PC-3 (cell line): ENCODE results near the gene RSRC1.

Experiments
- CTCF ChIP-seq: fragments of 300-600 bp; sonication (generic); conservative IDR thresholded peaks from 2 replicates; pipeline ENCODE4 v1.5.1; 2017; ENCODE audit warnings: antibody characterized with exemption, low read depth, mild to moderate bottlenecking, low read length
- EZH2 ChIP-seq: fragments of 300-600 bp; sonication (generic); IDR thresholded peaks from one replicate; pipeline ENCODE4 v1.6.1; 2017; ENCODE audit warnings: antibody characterized with exemption, mild to moderate bottlenecking, low read length; ENCODE audit not compliant: unreplicated experiment
- EZH2phosphoT487 ChIP-seq: fragments of 300-600 bp; sonication (generic); IDR thresholded peaks from 2 replicates; pipeline ENCODE4 v1.6.1; 2018; ENCODE audit warnings: mild to moderate bottlenecking, antibody characterized with exemption, low read length, borderline replicate concordance

GRCh38 chr3:158402590-158402989, 292.7 kb downstream of the RSRC1 start:
- TF ChIP-seq CTCF, result no peak
- TF ChIP-seq EZH2, result no peak
- no peak for TF ChIP-seq EZH2phosphoT487
